CD4-positive, alpha-beta T cell treated with Interferon gamma for 1 hour (primary cell): ENCODE results near the gene ZNF778.

Source experiments
- DNase-seq: peaks from one replicate; pipeline ENCODE4 v3.0.0-alpha.2; 2020

ZNF778 gene

GRCh38 chr16:89217388-89218191 is at the start of gene ZNF778:
Gene ZNF778 (plus strand): TSS chr16:89217703. CDS start chr16:89221128, 3,425 bp downstream.
- peak; percentile 84 for DNase-seq

- no peak for DNase-seq
Measured at GRCh38 chr16:89168381-89169189, 48.9 kb upstream of the ZNF778 start.

- DNase-seq: no peak
Measured at GRCh38 chr16:89169778-89170177, 47.7 kb upstream of the ZNF778 start.

GRCh38 chr16:89170346-89171215 is 46.9 kb upstream of the ZNF778 start:
- DNase-seq: no peak

- DNase-seq: peak; percentile 98
Measured at GRCh38 chr16:89171216-89172170, 46.0 kb upstream of the ZNF778 start, which contains the start of gene CDH15. Gene CDH15 (plus strand): TSS chr16:89171748. CDS start chr16:89171832, 84 bp downstream.

- DNase-seq: no peak
Measured at GRCh38 chr16:89172171-89172527, 45.4 kb upstream of the ZNF778 start.

GRCh38 chr16:89172528-89173173 is 44.9 kb upstream of the ZNF778 start:
- DNase-seq: no peak

- DNase-seq: no peak
Measured at GRCh38 chr16:89173174-89173921, 44.2 kb upstream of the ZNF778 start.

GRCh38 chr16:89174055-89174827 is 43.3 kb upstream of the ZNF778 start:
- DNase-seq: no peak

GRCh38 chr16:89174877-89175276 is 42.6 kb upstream of the ZNF778 start:
- DNase-seq: no peak

- DNase-seq: no peak
Measured at GRCh38 chr16:89175280-89176146, 42.0 kb upstream of the ZNF778 start.

- no peak for DNase-seq
Measured at GRCh38 chr16:89176147-89176690, 41.3 kb upstream of the ZNF778 start.

GRCh38 chr16:89176717-89177116 is 40.8 kb upstream of the ZNF778 start:
- DNase-seq: no peak

GRCh38 chr16:89177501-89177900 is 40.0 kb upstream of the ZNF778 start:
- DNase-seq: no peak

- no peak for DNase-seq
Measured at GRCh38 chr16:89178453-89179147, 38.9 kb upstream of the ZNF778 start.

GRCh38 chr16:89179148-89179484 is 38.4 kb upstream of the ZNF778 start:
- no peak for DNase-seq

GRCh38 chr16:89179656-89180315 is 37.7 kb upstream of the ZNF778 start:
- no peak for DNase-seq
